ENCODE data around the gene PRKN. TPM values are rescaled to one million over a fixed set of nuclear protein-coding genes. Genes with fewer than 3 reads are reported as not detected.

PRKN gene
- total RNA-seq, 2 donors from 2014 or later = 10.7 to 21.2 TPM

DNA sequence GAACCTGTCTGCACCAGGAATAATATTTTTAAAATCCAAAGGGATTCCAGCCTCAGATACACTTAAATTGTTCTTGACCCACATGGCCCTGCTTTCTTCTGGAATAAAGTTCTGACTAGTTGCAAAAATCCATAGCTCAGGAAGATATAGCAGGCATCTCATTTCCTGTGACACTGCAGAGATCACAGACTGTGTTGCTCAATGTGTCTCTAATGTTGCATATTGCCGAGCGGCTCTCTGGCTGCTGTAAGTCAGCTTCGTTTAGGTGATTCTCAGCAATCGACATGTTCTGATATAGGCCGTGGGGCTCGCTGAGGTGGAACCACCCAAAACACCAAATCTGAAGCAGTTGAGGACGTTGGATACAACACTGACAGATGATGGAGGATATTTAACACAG is 955.4 kb downstream of the PRKN start:
- Histone ChIP-seq H3K27ac (no peak overlapping the region), H3K9me3 (no peaks in the 10 kb centered on the region), H3K4me1 (replicated peaks) (no peaks in the 10 kb centered on the region), H3K4me3 (no peak overlapping the region), H3K27me3 (replicated peaks; ENCODE audit: insufficient read depth) (no peaks in the 10 kb centered on the region), H3K36me3 (no peaks in the 10 kb centered on the region)
- TF ChIP-seq POLR2A (IDR thresholded peaks at IDR 0.05) (no peak), POLR2AphosphoS5 (IDR thresholded peaks at IDR 0.05) (no peak)
- TF ChIP-seq, protein P1, sequence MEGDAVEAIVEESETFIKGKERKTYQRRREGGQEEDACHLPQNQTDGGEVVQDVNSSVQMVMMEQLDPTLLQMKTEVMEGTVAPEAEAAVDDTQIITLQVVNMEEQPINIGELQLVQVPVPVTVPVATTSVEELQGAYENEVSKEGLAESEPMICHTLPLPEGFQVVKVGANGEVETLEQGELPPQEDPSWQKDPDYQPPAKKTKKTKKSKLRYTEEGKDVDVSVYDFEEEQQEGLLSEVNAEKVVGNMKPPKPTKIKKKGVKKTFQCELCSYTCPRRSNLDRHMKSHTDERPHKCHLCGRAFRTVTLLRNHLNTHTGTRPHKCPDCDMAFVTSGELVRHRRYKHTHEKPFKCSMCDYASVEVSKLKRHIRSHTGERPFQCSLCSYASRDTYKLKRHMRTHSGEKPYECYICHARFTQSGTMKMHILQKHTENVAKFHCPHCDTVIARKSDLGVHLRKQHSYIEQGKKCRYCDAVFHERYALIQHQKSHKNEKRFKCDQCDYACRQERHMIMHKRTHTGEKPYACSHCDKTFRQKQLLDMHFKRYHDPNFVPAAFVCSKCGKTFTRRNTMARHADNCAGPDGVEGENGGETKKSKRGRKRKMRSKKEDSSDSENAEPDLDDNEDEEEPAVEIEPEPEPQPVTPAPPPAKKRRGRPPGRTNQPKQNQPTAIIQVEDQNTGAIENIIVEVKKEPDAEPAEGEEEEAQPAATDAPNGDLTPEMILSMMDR (IDR thresholded peaks at IDR 0.05) = no peak
- no peak for DNase-seq (ENCODE audit: low spot score)
- 82% methylated on average over 7 of the region's 7 CpGs for WGBS
- intact Hi-C loops (cut with DNase I) = no loop called here

DNA sequence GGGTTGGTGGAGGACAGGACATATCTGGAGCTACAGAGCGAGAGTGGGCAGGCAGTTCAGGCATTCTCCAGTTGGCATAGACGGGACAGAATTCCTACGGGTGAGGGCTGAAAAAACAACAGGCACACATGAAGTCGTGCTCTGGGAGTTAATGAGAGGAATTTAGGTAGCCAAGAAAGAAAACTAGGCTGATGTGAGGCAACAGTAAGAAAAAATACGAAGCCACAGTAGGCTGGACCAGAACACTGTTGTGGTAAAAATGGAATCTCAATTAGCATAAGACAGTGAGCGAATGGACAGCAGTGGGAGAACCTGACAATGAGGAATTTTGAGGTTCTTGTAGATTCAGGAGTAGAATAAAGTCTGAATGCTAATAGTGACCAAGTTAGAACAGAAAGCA is 965.6 kb downstream of the PRKN start:
- no peaks in the 10 kb centered on the region for H3K27me3 ChIP-seq (replicated peaks; ENCODE audit: insufficient read depth)
- TF ChIP-seq POLR2A (IDR thresholded peaks at IDR 0.05) = no peak
- TF ChIP-seq, protein P1 (IDR thresholded peaks at IDR 0.05) = no peak
- no peak for TF ChIP-seq POLR2AphosphoS5 (IDR thresholded peaks at IDR 0.05)
- intact Hi-C loops (cut with DNase I) = no loop called here
- no peaks in the 10 kb centered on the region for H3K9me3 ChIP-seq
- H3K4me3 ChIP-seq = no peak overlapping the region
- no peak overlapping the region for H3K27ac ChIP-seq
- 87% methylated on average over 6 of the region's 6 CpGs for WGBS
- no peaks in the 10 kb centered on the region for H3K4me1 ChIP-seq (replicated peaks)
- no peaks in the 10 kb centered on the region for H3K36me3 ChIP-seq
- no peak for DNase-seq (ENCODE audit: low spot score)

- intact Hi-C loops (cut with DNase I) = no loop called here
- WGBS = 76% methylated on average over 5 of the region's 5 CpGs
- no peaks in the 10 kb centered on the region for H3K36me3 ChIP-seq
- TF ChIP-seq POLR2A (IDR thresholded peaks at IDR 0.05) = no peak
- TF ChIP-seq, protein P1 (IDR thresholded peaks at IDR 0.05) = no peak
- TF ChIP-seq POLR2AphosphoS5 (IDR thresholded peaks at IDR 0.05) = no peak
- H3K27me3 ChIP-seq (replicated peaks; ENCODE audit: insufficient read depth) = no peaks in the 10 kb centered on the region
- H3K4me3 ChIP-seq = no peak overlapping the region
- H3K4me1 ChIP-seq (replicated peaks) = no peaks in the 10 kb centered on the region
- no peak overlapping the region for H3K27ac ChIP-seq
- no peak for DNase-seq (ENCODE audit: low spot score)
- H3K9me3 ChIP-seq = no peaks in the 10 kb centered on the region
These were observed 972.5 kb downstream of the PRKN start for GRCh38 chr6:161755080-161755479.

GRCh38 chr6:161750686-161751085 is 976.9 kb downstream of the PRKN start:
- no peak for TF ChIP-seq POLR2AphosphoS5 (IDR thresholded peaks at IDR 0.05)
- no peak for TF ChIP-seq POLR2A (IDR thresholded peaks at IDR 0.05)
- TF ChIP-seq, protein P1 (IDR thresholded peaks at IDR 0.05) = no peak
- 83% methylated on average over 3 of the region's 3 CpGs for WGBS
- no peak overlapping the region for H3K27ac ChIP-seq

DNA sequence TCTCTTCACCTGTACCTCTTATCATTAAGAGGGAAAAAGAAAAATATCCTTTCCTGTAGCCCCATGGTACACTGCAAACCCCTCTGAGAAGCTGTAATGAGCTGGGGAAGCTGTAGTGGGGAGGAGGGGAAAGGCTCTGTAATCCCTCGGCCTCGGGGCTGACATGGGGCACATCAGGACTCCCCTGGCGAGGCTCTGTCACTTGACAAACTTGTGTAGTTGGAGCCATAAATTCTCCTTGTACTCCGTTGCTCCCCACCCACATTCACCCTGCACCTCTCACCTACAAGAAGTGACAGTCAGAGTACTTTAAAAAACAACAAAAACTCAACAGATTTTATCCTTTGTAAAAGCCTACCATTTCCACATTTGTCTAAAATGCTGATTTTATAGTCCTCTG is 978.0 kb downstream of the PRKN start:
- TF ChIP-seq POLR2AphosphoS5 (IDR thresholded peaks at IDR 0.05) (no peak), POLR2A (IDR thresholded peaks at IDR 0.05) (no peak)
- TF ChIP-seq, protein P1 (IDR thresholded peaks at IDR 0.05) = no peak
- WGBS = 46% methylated on average over 4 of the region's 4 CpGs
- H3K27ac ChIP-seq = no peak overlapping the region
- no peak for DNase-seq (ENCODE audit: low spot score)
- H3K27me3 ChIP-seq (replicated peaks; ENCODE audit: insufficient read depth) = no peaks in the 10 kb centered on the region
- no peaks in the 10 kb centered on the region for H3K36me3 ChIP-seq
- no peak overlapping the region for H3K4me3 ChIP-seq
- H3K9me3 ChIP-seq = no peaks in the 10 kb centered on the region
- intact Hi-C loops (cut with DNase I) = no loop called here
- no peaks in the 10 kb centered on the region for H3K4me1 ChIP-seq (replicated peaks)

More at GRCh38 chr6:161750686-161751085, 976.9 kb downstream of the PRKN start:
- intact Hi-C loops (cut with DNase I) = no loop called here
- no peak for DNase-seq (ENCODE audit: low spot score)
- H3K4me3 ChIP-seq = no peak overlapping the region
- no peaks in the 10 kb centered on the region for H3K9me3 ChIP-seq
- H3K27me3 ChIP-seq (replicated peaks; ENCODE audit: insufficient read depth) = no peaks in the 10 kb centered on the region
- no peaks in the 10 kb centered on the region for H3K4me1 ChIP-seq (replicated peaks)
- H3K36me3 ChIP-seq = no peaks in the 10 kb centered on the region
